Suprapubic skin (tissue), 4 donors: Measurements from ENCODE around the gene PAX9.

ENCODE experiments used
- POLR2A ChIP-seq, 2 donors: fragments of 450-650 bp; IDR thresholded peaks; one replicate each; pipeline ENCODE4 v1.6.1; 2017; ENCODE audit warnings: antibody characterized with exemption in 2 of 2, mild to moderate bottlenecking in 2 of 2, moderate library complexity in 2 of 2
- POLR2AphosphoS5 ChIP-seq, 3 donors: sonication (generic); formaldehyde crosslinking; IDR thresholded peaks; one replicate each; pipeline ENCODE4 v1.6.1; 2017; ENCODE audit warnings: antibody characterized with exemption in 3 of 3
- TF ChIP-seq, protein P1 (sequence below), 2 donors: fragments of 200-600 bp in 1 of 2; fragments of 450-650 bp in 1 of 2; sonication (generic) in 1 of 2; IDR thresholded peaks; one replicate each; pipeline ENCODE4 v1.5.1; 2016 to 2019; ENCODE audit warnings: antibody characterized with exemption in 2 of 2, mild to moderate bottlenecking in 1 of 2, moderate library complexity in 1 of 2

DNA sequence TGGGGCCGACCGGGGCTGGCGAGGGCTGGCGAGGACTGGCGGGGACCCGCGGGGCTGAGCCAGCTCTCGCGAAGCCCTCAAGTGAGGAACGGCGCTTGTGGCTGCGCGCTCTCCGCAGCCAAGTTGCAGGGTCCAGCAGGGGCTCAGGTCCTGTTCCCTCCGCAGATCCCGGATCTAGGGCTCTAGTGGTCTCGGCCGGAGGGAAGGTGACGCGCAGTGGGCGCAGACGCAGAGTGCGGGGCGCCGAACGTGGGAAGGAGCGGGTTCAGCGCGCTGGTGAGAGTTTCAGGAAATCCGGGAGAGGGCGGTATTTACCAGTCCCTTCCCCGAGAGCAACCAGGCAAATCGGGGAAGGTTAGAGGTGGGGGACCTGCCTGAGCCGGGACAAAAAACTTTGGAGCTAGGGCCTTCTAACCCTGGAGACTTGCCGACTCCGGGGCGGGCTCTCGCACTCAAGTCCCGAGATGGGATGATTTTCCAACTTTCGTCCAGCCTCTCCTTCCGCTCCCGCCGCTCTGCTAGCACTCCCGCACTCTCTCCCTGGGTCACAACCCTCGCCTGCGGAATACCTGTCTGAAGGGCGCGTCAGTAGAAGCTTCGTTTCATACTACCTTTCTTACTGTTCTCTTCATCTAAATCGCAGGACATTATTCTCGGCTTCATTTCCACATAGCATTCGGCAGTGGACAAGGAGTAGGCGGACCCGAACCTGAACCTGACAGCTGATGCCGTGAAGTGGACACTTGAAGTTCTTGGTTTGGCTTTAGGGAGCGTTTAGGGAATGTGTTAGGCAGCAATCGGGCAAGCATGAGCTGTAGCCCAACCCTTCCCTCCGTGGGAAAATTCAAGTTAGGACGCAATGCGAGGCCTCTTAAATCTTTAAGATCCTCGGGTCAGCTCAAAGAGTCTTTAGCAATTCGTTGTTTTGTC is 13.6 kb upstream of the PAX9 start:
- TF ChIP-seq, protein P1, sequence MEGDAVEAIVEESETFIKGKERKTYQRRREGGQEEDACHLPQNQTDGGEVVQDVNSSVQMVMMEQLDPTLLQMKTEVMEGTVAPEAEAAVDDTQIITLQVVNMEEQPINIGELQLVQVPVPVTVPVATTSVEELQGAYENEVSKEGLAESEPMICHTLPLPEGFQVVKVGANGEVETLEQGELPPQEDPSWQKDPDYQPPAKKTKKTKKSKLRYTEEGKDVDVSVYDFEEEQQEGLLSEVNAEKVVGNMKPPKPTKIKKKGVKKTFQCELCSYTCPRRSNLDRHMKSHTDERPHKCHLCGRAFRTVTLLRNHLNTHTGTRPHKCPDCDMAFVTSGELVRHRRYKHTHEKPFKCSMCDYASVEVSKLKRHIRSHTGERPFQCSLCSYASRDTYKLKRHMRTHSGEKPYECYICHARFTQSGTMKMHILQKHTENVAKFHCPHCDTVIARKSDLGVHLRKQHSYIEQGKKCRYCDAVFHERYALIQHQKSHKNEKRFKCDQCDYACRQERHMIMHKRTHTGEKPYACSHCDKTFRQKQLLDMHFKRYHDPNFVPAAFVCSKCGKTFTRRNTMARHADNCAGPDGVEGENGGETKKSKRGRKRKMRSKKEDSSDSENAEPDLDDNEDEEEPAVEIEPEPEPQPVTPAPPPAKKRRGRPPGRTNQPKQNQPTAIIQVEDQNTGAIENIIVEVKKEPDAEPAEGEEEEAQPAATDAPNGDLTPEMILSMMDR (IDR thresholded peaks at IDR 0.05) = peak in 1 of 2 donors; percentile 56
- TF ChIP-seq POLR2AphosphoS5 (IDR thresholded peaks at IDR 0.05) (no peak), POLR2A (IDR thresholded peaks at IDR 0.05) (no peak)
